ENCODE results near the gene MBL2. TPM values are rescaled to one million over a fixed set of nuclear protein-coding genes. Genes with fewer than 3 reads are reported as not detected.

MBL2 gene
- total RNA-seq, 1 experiment from 2014 or later = not detected

DNA sequence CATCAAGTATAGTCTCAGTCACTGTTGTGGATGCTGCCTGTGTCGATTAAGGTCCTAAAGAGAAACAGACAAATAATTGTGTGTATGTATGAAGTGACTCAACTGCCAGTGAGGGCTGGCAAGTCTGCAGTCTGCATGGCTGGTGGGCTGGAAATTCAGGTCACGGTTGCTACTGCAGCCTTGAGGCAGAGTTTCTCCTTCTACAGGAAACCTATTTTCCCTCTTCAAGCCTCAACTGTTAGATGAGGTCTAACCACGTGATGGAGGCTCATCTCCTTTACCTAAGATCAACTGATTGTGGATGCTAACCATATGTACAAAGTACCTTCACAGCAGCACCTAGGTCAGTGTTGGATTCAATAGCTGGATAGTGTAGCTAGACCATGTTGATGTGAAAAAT, 29.9 kb downstream of the MBL2 start:
- Histone ChIP-seq H3K4me1 (replicated peaks; ENCODE audit: insufficient read depth) (no peaks in the 10 kb centered on the region), H3K79me2 (ENCODE audit: low read depth) (no peaks in the 10 kb centered on the region), H3K9me2 (ENCODE audit: insufficient read depth) (no peaks in the 10 kb centered on the region), H3K27me3 (ENCODE audit: insufficient read depth, low read depth) (no peaks in the 10 kb centered on the region), H3K4me2 (no peak overlapping the region), H3K27ac (no peak overlapping the region), H3K4me3 (no peak overlapping the region), H3K36me3 (ENCODE audit: low read depth) (no peaks in the 10 kb centered on the region), H2AFZ (no peak overlapping the region), H3K9me3 (ENCODE audit: insufficient read depth, low read depth) (no peaks in the 10 kb centered on the region), H3F3A (ENCODE audit: insufficient read depth, low read depth) (no peaks in the 10 kb centered on the region), H4K20me1 (ENCODE audit: insufficient read depth) (no peaks in the 10 kb centered on the region)
- no peak for DNase-seq
- BruUV-seq (replicated peaks) = no TSS peak
- intact Hi-C loops (cut with micrococcal nuclease; ENCODE audit: unreplicated experiment) = no loop called here
- TF ChIP-seq CTCF (conservative IDR thresholded peaks at IDR 0.05) (no peak), EZH2 (IDR thresholded peaks at IDR 0.05; ENCODE audit: low read depth) (no peak)
- CTCF ChIA-PET = no interaction called here
- POLR2A ChIA-PET (ENCODE audit: unreplicated experiment) = no interaction called here

- ChIA-PET CTCF (interaction anchor here (1.4 kb wide), 1 partner anchor 13 kb away, joined by 4 read pairs; no protein-coding TSS in a partner anchor), POLR2A (ENCODE audit: unreplicated experiment) (no interaction called here)
- Histone ChIP-seq H3K27ac (no peak overlapping the region), H3K4me3 (no peak overlapping the region), H2AFZ (no peak overlapping the region), H3K9me3 (ENCODE audit: insufficient read depth, low read depth) (no peaks in the 10 kb centered on the region), H3K4me1 (replicated peaks; ENCODE audit: insufficient read depth) (no peaks in the 10 kb centered on the region), H3K36me3 (ENCODE audit: low read depth) (no peaks in the 10 kb centered on the region), H3K4me2 (no peak overlapping the region), H3K79me2 (ENCODE audit: low read depth) (no peaks in the 10 kb centered on the region), H3F3A (ENCODE audit: insufficient read depth, low read depth) (no peaks in the 10 kb centered on the region), H3K27me3 (ENCODE audit: insufficient read depth, low read depth) (no peaks in the 10 kb centered on the region), H4K20me1 (ENCODE audit: insufficient read depth) (no peaks in the 10 kb centered on the region), H3K9me2 (ENCODE audit: insufficient read depth) (no peaks in the 10 kb centered on the region)
- no peak for DNase-seq
- intact Hi-C loops (cut with micrococcal nuclease; ENCODE audit: unreplicated experiment) = no loop called here
- no TSS peak for BruUV-seq (replicated peaks)
- no peak for TF ChIP-seq EZH2 (IDR thresholded peaks at IDR 0.05; ENCODE audit: low read depth)
- TF ChIP-seq CTCF (conservative IDR thresholded peaks at IDR 0.05) = no peak
Observed at GRCh38 chr10:52741851-52742250, 30.7 kb downstream of the MBL2 start.

- Histone ChIP-seq H3K4me1 (replicated peaks; ENCODE audit: insufficient read depth) (no peaks in the 10 kb centered on the region), H3K27me3 (ENCODE audit: insufficient read depth, low read depth) (no peaks in the 10 kb centered on the region), H3F3A (ENCODE audit: insufficient read depth, low read depth) (no peaks in the 10 kb centered on the region), H3K27ac (no peak overlapping the region), H4K20me1 (ENCODE audit: insufficient read depth) (no peaks in the 10 kb centered on the region), H3K9me2 (ENCODE audit: insufficient read depth) (no peaks in the 10 kb centered on the region), H3K79me2 (ENCODE audit: low read depth) (no peaks in the 10 kb centered on the region), H3K4me2 (no peak overlapping the region), H2AFZ (no peak overlapping the region), H3K4me3 (no peak overlapping the region), H3K36me3 (ENCODE audit: low read depth) (no peaks in the 10 kb centered on the region), H3K9me3 (ENCODE audit: insufficient read depth, low read depth) (no peaks in the 10 kb centered on the region)
- intact Hi-C loops (cut with micrococcal nuclease; ENCODE audit: unreplicated experiment) = no loop called here
- peak in 1 of 2 experiments; percentile 39 for DNase-seq
- no peak for TF ChIP-seq EZH2 (IDR thresholded peaks at IDR 0.05; ENCODE audit: low read depth)
- TF ChIP-seq CTCF (conservative IDR thresholded peaks at IDR 0.05) = peak; percentile 99
- no TSS peak for BruUV-seq (replicated peaks)
- ChIA-PET POLR2A (ENCODE audit: unreplicated experiment) (no interaction called here), CTCF (interaction anchor here (1.0 to 1.4 kb wide), 2 partner anchors 12 to 40 kb away, joined by 3 to 4 read pairs; no protein-coding TSS in a partner anchor)
Observed at GRCh38 chr10:52740913-52741675, 31.5 kb downstream of the MBL2 start.
